Liver (tissue), 3 donors: Measurements from ENCODE around the gene RUFY1.

Experiments used
- CTCF ChIP-seq: fragments of 150-350 bp; IDR thresholded peaks from 2 replicates; pipeline ENCODE4 v1.5.1; 2017; ENCODE audit warnings: improper control_type of control experiment, low read depth, low read length; ENCODE audit not compliant: missing input control
- MAX ChIP-seq: IDR thresholded peaks from 2 replicates; pipeline ENCODE4 v1.6.1; 2016; ENCODE audit warnings: antibody characterized with exemption
- RAD21 ChIP-seq, 2 donors: IDR thresholded peaks; 2 replicates each; pipeline ENCODE4 v1.6.1; 2016; ENCODE audit warnings: antibody characterized with exemption in 2 of 2, mild to moderate bottlenecking in 2 of 2
- RXRA ChIP-seq, 2 donors: IDR thresholded peaks; 2 replicates each; pipeline ENCODE4 v1.6.1; 2017 to 2018; ENCODE audit warnings: antibody characterized with exemption in 2 of 2, mild to moderate bottlenecking in 1 of 2
- SP1 ChIP-seq: IDR thresholded peaks from 2 replicates; pipeline ENCODE4 v1.6.1; 2018; ENCODE audit warnings: antibody characterized with exemption, mild to moderate bottlenecking
- TAF1 ChIP-seq: conservative IDR thresholded peaks from 2 replicates; pipeline ENCODE4 v1.6.1; 2016; ENCODE audit warnings: antibody characterized with exemption, mild to moderate bottlenecking
- donor health status: healthy.
- donor health status: healthy.

GRCh38 chr5:179603308-179603707 is 53.0 kb downstream of the RUFY1 start:
- TF ChIP-seq MAX (no peak), CTCF (no peak), TAF1 (no peak), RXRA (IDR thresholded peaks at IDR 0.05) (no peak), RAD21 (IDR thresholded peaks at IDR 0.05) (no peak), SP1 (no peak)
